ENCODE data around the gene INTS1. TPM values are rescaled to one million over a fixed set of nuclear protein-coding genes. Genes with fewer than 3 reads are reported as not detected.

Gene INTS1
- total RNA-seq, 2 experiments from 2014 or later = 86.4 to 92.5 TPM

DNA sequence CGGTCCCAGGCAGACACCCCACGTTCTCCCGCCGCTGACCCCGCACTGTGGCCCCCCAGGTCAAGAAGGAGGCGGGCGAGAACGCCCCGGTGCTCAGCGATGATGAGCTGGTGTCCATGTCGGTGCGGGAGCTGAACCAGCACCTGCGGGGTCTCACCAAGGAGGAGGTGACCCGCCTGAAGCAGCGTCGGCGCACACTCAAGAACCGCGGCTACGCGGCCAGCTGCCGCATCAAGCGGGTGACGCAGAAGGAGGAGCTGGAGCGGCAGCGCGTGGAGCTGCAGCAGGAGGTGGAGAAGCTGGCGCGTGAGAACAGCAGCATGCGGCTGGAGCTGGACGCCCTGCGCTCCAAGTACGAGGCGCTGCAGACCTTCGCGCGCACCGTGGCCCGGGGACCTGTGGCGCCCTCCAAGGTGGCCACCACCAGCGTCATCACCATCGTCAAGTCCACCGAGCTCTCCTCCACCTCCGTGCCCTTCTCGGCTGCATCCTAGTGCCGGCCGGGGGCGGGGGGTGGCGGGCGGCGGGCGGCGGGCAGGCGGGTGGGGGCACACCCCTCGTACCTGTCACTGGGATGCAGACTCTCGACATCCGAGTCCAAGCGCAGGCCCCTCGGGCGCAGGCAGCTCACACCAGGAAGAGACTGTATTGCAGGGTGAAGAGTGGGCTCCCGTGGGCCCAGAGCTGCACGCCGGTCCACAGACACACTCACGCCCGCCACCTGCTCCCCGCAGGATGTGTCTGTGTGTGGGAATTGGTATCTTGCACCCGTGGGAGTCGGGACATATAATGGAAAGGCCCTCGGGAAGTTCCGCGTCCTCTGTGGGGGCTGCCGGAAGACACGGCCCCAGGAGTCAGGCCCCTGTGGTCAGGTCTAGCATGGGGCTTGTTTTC lies 35.9 kb upstream of the INTS1 start:
- CTCF ChIA-PET = no interaction called here
- Mint-ChIP-seq H3K9me3 (no peaks in the 10 kb centered on the region), H3K27ac (no peak overlapping the region), H3K27me3 (no peaks in the 10 kb centered on the region), H3K36me3 (peaks cover 18% of the 10 kb centered on the region), H3K4me1 (ENCODE audit: low read depth) (peaks cover 4% of the 10 kb centered on the region), H3K4me3 (no peak overlapping the region)
- DNase-seq = no peak
- POLR2A ChIA-PET = no interaction called here
- intact Hi-C loops (cut with micrococcal nuclease) = no loop called here

DNA sequence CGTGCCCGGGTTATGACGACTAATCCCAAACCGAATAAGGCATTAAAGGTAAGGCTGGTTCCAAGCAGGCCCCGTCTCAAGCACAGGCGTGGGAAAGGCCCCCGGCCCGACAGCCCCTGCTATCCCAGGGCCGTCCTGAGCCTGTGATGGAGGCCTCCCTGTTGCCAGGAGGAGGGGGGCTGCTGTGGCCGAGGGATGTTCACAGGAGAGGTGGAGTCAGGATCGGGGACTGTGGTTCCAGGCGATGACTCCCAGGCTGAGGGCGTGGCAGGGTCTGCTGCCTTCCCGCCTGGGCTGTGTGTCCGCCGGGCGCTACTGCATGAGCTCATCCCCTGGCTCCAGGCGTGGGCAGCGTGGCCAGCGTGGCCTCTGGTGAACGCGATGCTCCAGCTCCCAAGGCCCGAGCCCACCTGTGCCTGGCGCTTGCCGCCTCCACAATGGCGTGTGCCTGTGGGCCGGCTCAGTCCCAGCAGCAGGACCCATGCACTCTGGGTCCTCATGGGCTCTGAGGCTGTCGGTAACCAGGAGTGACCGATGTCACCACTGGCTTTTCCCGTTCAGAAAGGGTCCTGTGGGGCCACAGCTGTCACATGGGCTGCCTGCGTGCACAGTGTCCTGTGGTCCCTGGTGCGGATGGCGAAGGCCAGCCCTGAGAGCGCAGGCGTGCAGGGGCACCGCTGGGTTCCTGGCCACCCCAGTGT lies 35.1 kb upstream of the INTS1 start:
- ChIA-PET POLR2A (no interaction called here), CTCF (no interaction called here)
- DNase-seq = no peak
- intact Hi-C loops (cut with micrococcal nuclease) = no loop called here
- peaks cover 18% of the 10 kb centered on the region for H3K36me3 Mint-ChIP-seq
- H3K4me3 Mint-ChIP-seq = no peak overlapping the region
- no peaks in the 10 kb centered on the region for H3K9me3 Mint-ChIP-seq
- peaks cover 4% of the 10 kb centered on the region for H3K4me1 Mint-ChIP-seq (ENCODE audit: low read depth)
- no peak overlapping the region for H3K27ac Mint-ChIP-seq
- H3K27me3 Mint-ChIP-seq = no peaks in the 10 kb centered on the region

DNA sequence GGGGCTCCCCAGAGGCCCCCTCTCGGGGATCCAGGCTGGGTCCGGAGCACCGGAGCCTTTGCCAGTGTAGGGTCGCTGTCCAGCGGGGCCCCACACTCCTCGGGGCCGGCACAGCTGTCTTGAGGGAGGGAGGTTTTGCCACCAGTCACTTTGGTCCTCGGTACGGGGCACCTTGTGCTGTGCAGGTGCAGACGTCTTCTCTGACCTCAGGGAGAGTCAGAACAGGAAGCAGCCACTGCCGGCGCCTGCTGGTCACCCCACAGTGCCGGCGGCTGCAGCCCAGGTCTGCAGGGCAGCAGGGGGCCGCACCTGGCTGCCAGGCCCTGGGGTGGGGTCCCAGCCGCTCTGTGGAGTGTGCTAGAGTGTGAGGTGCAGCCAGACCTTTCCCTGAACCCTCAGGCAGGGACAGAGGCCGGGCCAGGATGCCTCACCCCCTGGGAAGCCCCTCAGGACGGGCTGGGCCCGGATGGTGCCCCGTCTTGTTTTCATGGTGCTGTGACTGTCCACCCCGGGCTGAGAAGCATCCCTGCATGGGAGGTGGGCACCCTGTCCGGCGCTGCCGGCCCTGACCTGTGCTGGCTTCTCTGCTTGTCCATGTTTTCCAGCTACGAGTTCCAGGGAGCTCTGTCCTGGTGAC lies 34.5 kb upstream of the INTS1 start:
- POLR2A ChIA-PET = no interaction called here
- no peak overlapping the region for H3K4me3 Mint-ChIP-seq
- H3K27me3 Mint-ChIP-seq = no peaks in the 10 kb centered on the region
- no peaks in the 10 kb centered on the region for H3K9me3 Mint-ChIP-seq
- peaks cover 18% of the 10 kb centered on the region for H3K36me3 Mint-ChIP-seq
- no peak for DNase-seq
- CTCF ChIA-PET = no interaction called here
- intact Hi-C loops (cut with micrococcal nuclease) = no loop called here
- no peak overlapping the region for H3K27ac Mint-ChIP-seq
- peaks cover 10% of the 10 kb centered on the region for H3K4me1 Mint-ChIP-seq (ENCODE audit: low read depth)

DNA sequence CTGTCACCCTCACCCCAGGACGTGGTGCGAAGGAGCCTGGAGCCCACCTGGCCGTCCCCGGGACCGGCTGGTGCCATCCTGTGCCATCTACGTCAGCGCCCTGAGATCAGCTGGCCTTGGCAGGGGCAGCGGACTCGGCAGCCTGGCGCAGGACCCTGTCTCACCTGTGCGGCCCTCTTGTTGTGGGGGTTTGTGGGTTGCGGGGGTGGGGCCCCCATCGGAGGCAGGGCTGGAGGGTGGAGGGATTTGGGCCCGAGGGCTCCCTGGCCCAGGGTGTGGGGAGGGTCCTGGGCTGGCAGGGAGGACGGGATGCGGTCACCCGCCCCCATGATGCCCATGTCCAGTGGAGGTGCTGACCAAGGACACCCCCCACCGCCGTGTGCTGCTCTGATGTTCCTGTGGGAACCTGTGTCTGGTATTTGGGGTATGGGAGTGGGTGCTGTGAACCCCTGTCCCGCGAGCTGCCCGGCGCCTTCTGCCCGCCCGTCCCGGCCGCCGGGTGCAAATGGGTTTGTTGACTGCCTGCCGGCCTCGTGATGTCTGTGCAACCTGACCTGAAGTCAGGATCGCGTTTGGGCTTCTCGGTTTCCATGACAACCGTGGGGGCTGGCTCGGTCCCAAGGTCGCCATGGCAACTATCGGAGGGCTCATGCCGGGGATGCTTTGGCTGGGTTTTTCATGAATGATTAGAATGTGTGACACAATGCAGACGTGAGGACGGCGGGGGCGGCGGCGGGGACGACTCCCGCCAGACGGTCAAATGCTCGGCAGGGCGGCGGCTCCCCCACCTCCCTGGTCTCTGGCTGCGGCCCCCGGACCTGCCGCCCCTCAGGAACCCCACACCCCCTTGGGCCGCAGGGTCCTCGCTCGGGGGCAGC lies 33.6 kb upstream of the INTS1 start:
- CTCF ChIA-PET = no interaction called here
- peaks cover 19% of the 10 kb centered on the region for H3K4me1 Mint-ChIP-seq (ENCODE audit: low read depth)
- DNase-seq = no peak
- H3K9me3 Mint-ChIP-seq = no peaks in the 10 kb centered on the region
- intact Hi-C loops (cut with micrococcal nuclease) = no loop called here
- H3K4me3 Mint-ChIP-seq = no peak overlapping the region
- POLR2A ChIA-PET = no interaction called here
- no peaks in the 10 kb centered on the region for H3K27me3 Mint-ChIP-seq
- peaks cover 20% of the 10 kb centered on the region for H3K36me3 Mint-ChIP-seq
- no peak overlapping the region for H3K27ac Mint-ChIP-seq

DNA sequence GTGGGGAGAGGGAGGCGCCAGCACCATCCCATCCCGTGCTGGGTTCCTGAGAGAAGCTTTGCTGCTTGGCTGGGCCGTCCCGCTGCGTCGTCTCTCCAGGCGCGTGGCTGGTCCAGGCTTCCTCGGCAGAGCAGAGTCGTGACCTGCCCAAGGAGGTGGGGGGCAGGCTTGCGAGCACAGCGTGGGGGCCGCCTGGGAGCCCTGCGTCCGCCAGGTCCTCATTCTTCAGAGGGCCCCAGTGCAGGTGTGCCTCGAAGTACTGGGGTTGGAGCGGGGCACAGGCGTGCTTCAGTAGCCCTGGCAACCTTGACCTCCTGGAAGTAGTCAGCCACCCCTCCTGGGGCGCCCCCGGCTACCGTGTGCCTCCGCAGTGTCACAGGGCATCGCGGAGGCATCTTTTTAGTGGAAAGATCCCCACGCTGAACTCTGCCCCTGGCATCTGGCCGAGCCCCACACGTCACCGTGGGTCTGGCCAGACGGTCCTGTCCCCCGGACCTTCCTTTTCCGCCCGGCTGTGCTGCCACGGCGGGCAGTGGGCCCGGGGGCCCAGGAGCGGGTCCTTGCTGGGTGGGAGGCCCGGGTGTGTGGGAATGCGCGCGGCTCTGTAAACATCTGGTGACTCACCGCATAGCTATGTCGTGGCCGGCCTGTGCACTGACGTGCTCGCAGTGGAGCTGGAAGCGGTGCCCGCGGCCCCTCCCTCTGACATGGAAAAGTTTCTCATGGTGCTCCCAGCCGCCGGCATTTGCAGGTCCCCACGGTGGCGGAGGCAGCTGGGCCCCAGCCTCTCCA lies 32.8 kb upstream of the INTS1 start:
- Mint-ChIP-seq H3K27me3 (no peaks in the 10 kb centered on the region), H3K27ac (no peak overlapping the region), H3K9me3 (no peaks in the 10 kb centered on the region), H3K4me1 (ENCODE audit: low read depth) (peaks cover 21% of the 10 kb centered on the region), H3K4me3 (no peak overlapping the region), H3K36me3 (peaks cover 21% of the 10 kb centered on the region)
- CTCF ChIA-PET = no interaction called here
- no peak for DNase-seq
- POLR2A ChIA-PET = no interaction called here
- intact Hi-C loops (cut with micrococcal nuclease) = no loop called here

DNA sequence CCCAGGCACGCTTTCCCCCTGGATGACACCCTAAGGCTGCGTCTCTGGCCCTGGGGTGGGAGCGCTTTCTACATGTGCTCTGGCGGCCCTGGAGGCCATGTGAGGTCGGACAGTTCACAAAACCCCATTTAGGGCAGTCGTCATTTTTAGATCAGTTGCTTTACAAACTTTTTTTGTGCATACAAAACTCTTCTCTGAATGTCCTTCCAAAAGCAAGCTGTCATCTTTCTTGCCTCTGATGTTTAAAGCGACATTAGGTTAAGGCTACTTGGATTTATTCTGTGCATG lies 32.2 kb upstream of the INTS1 start:
- POLR2A ChIA-PET = no interaction called here
- intact Hi-C loops (cut with micrococcal nuclease) = no loop called here
- Mint-ChIP-seq H3K4me3 (no peak overlapping the region), H3K27ac (no peak overlapping the region), H3K4me1 (ENCODE audit: low read depth) (peaks cover 26% of the 10 kb centered on the region), H3K9me3 (no peaks in the 10 kb centered on the region), H3K27me3 (no peaks in the 10 kb centered on the region), H3K36me3 (peaks cover 20% of the 10 kb centered on the region)
- CTCF ChIA-PET = no interaction called here
- no peak for DNase-seq

DNA sequence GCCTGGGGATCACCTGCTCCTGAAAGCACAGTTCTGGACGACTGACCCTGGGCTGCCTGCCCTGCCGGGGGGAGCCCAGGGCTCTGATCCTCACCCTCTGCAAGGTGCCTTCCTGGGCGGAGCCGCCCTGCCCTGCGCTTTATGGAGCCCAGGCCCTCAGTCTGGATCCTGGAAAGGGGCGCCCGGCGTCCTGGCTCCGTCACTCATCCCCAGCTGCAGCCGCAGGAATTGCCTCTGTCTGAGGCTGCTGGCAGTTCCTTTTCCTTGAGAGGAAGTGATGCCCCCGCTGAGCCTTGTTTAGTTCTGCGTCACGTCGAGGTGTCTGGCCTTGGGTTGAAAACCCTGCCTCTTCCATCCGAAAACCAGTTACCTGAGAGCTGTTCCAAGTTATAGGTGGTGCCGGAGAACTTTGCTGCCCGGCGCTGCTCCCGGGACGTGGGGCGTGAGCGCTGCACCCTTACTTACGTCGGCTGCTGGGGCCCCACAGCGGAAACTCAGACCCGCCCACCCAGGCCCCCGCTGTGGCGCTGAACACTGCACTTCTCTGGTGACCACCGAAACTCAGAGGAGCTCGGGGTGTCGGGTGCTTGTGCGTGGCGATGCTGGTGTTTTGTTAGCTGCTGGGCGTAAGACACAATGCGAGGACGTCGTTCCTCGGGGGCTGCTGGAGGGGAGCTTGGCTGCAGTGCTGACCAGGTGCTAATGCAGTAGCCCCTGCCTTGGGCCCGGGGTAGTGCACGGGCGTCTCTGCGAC lies 31.7 kb upstream of the INTS1 start:
- no peak for DNase-seq
- Mint-ChIP-seq H3K27ac (no peak overlapping the region), H3K9me3 (no peaks in the 10 kb centered on the region), H3K36me3 (peaks cover 15% of the 10 kb centered on the region), H3K27me3 (no peaks in the 10 kb centered on the region), H3K4me1 (ENCODE audit: low read depth) (peaks cover 26% of the 10 kb centered on the region), H3K4me3 (no peak overlapping the region)
- intact Hi-C loops (cut with micrococcal nuclease) = no loop called here
- CTCF ChIA-PET = interaction anchor here (0.9 kb wide), 1 partner anchor 43 kb away, joined by 3 read pairs; no protein-coding TSS in a partner anchor
- POLR2A ChIA-PET = interaction anchor here (1.5 kb wide), 1 partner anchor 11 kb away, joined by 3 read pairs; no protein-coding TSS in a partner anchor

DNA sequence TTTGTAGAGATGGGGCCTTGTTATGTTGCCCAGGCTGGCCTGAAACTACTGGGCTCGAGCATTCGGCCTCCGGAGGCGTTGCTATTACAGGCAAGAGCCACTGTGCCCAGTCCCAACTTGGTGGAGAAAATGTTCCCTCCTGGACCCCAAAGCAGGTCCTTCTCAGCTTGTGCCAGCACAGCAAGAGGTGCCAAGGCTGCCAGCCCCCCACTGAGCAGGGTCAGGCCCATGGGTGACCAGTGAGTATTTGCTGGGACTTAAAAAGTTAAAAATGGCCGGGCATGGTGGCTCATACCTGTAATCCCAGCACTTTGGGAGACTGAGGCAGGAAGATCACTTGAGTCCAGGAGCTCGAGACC lies 30.9 kb upstream of the INTS1 start:
- intact Hi-C loops (cut with micrococcal nuclease) = no loop called here
- ChIA-PET POLR2A (interaction anchor here (0.7 to 1.5 kb wide), 2 partner anchors 12 to 316 kb away, joined by 3 to 6 read pairs; no protein-coding TSS in a partner anchor), CTCF (interaction anchor here (0.9 kb wide), 1 partner anchor 44 kb away, joined by 3 read pairs; no protein-coding TSS in a partner anchor)
- Mint-ChIP-seq H3K9me3 (no peaks in the 10 kb centered on the region), H3K4me3 (no peak overlapping the region), H3K36me3 (peaks cover 14% of the 10 kb centered on the region), H3K27ac (no peak overlapping the region), H3K4me1 (ENCODE audit: low read depth) (peaks cover 26% of the 10 kb centered on the region), H3K27me3 (no peaks in the 10 kb centered on the region)
- no peak for DNase-seq

DNA sequence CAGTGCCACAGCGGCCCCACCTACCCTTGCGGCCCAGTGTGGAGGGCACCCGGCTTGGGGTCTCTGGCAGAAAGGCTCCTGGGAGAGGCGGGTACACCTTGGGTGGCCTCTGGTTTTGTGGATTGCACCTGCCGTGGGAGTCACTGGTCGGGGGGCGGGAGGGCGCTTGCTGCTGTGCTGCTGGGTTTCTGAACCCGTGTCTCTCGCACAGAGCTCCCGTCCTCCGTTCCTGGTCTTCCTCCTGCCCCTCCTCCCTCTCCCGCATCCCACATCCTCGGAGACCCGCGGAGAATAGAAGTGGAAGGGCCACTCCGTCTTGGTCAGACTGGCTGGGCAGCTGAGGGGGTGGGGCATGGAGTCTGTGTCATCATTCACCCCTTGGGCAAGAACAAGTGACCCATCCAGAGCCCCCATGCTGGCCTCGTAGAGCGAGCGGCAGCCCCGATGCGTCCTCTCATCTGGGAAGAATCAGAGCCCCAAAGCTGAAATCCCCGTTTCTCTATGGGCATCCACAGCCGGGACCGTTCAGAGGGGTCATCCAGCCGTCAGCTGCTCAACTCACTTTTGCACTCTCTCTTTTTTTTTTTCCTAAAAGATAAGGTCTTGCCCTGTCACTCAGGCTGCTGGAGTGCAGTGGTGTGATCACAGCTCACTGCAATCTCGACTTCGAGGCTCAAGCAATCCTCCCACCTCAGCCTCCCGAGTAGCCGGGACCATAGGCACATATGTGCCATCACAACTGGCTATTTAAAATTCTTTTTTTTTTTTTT lies 30.3 kb upstream of the INTS1 start:
- H3K9me3 Mint-ChIP-seq = no peaks in the 10 kb centered on the region
- no peak overlapping the region for H3K4me3 Mint-ChIP-seq
- ChIA-PET POLR2A (interaction anchor here (0.7 to 1.5 kb wide), 2 partner anchors 13 to 316 kb away, joined by 3 to 6 read pairs; no protein-coding TSS in a partner anchor), CTCF (interaction anchor here (0.9 kb wide), 1 partner anchor 45 kb away, joined by 3 read pairs; no protein-coding TSS in a partner anchor)
- intact Hi-C loops (cut with micrococcal nuclease) = loop anchor here (5.0 kb wide), 1 partner anchor 77 kb away; the partner anchor contains the start of gene MICALL2
- DNase-seq = no peak
- no peak overlapping the region for H3K27ac Mint-ChIP-seq
- no peaks in the 10 kb centered on the region for H3K27me3 Mint-ChIP-seq
- peaks cover 26% of the 10 kb centered on the region for H3K4me1 Mint-ChIP-seq (ENCODE audit: low read depth)
- H3K36me3 Mint-ChIP-seq = peaks cover 9% of the 10 kb centered on the region

All from activated CD4-positive, alpha-beta memory T cell treated with anti-CD3 and anti-CD28 coated beads for 36 hours (primary cell).